NT2/D1 (cell line): ENCODE results near the gene GNB3.
"Not testable (repeated sequence)": the region's sequence is repeated elsewhere in the genome, so short reads cannot be mapped to it uniquely, and the experiment has no call there.

Experiments
- YY1 ChIP-seq: IDR thresholded peaks from 2 replicates; pipeline ENCODE4 v1.6.1; 2011; ENCODE audit not compliant: insufficient read length, insufficient read depth
- ZNF274 ChIP-seq: IDR thresholded peaks from 2 replicates; pipeline ENCODE4 v1.6.1; 2011; ENCODE audit warnings: mild to moderate bottlenecking, low read depth, low read length

DNA sequence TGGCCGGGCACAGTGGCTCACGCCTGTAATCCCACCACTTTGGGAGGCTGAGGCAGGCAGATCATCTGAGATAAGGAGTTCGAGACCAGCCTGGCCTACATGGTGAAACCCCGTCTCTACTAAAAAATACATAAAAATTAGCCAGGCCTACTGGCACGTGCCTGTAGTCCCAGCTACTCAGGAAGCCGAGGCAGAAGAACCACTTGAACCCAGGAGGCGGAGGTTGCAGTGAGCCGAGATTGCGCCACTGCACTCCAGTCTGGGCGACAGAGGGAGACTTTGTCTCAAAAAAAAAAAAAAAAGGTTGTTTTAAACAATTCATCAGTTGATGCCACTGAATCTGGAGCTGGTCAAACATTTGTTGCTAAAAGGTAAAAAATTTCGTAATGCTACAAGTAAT, 39.1 kb downstream of the GNB3 start:
- not testable (repeated sequence) for TF ChIP-seq YY1, ZNF274
